SU-DHL-6 (cell line): ENCODE results near the gene PLK5.

Experiments
- H2AFZ ChIP-seq: fragments of 200-600 bp; sonication (generic); 2 replicates; pipeline ENCODE4 v1.6.1; 2014; ENCODE audit warnings: low read depth, mild to moderate bottlenecking, moderate library complexity, mixed read lengths, antibody characterized with exemption, low read length; ENCODE audit not compliant: severe bottlenecking
- H3F3A ChIP-seq: fragments of 200-600 bp; shearing (Covaris generic); 2 replicates; pipeline ENCODE4 v1.6.0; 2016; ENCODE audit warnings: antibody characterized with exemption, mild to moderate bottlenecking; ENCODE audit not compliant: insufficient read depth
- H3K27ac ChIP-seq: fragments of 200-600 bp; sonication (generic); 2 replicates; pipeline ENCODE4 v1.5.1; 2016; ENCODE audit warnings: low read depth, mild to moderate bottlenecking, low read length, moderate library complexity, mixed read lengths
- H3K27me3 ChIP-seq: fragments of 200-600 bp; sonication (generic), shearing (Covaris generic); 2 replicates; pipeline ENCODE4 v1.6.0; 2014; ENCODE audit warnings: mild to moderate bottlenecking, low read length
- H3K36me3 ChIP-seq: fragments of 200-600 bp; sonication (generic); 2 replicates; pipeline ENCODE4 v1.6.1; 2014; ENCODE audit warnings: mild to moderate bottlenecking, low read length, mixed read lengths
- H3K4me2 ChIP-seq: fragments of 300-600, 200-600 bp; shearing (Covaris generic), sonication (generic); 2 replicates; pipeline ENCODE4 v1.6.0; 2014; ENCODE audit warnings: low read length, low read depth, mild to moderate bottlenecking; ENCODE audit not compliant: poor library complexity, severe bottlenecking
- H3K4me3 ChIP-seq: fragments of 200-600 bp; sonication (generic); 2 replicates; pipeline ENCODE4 v1.5.1; 2014; ENCODE audit warnings: antibody characterized with exemption, low read length, mild to moderate bottlenecking, mixed read lengths; ENCODE audit not compliant: insufficient read depth, poor library complexity, severe bottlenecking
- H3K79me2 ChIP-seq: fragments of 200-600 bp; sonication (generic); 2 replicates; pipeline ENCODE4 v1.6.1; 2014; ENCODE audit warnings: mild to moderate bottlenecking, low read length, moderate library complexity; ENCODE audit not compliant: insufficient read depth
- H3K9ac ChIP-seq: fragments of 200-600 bp; sonication (generic); 2 replicates; pipeline ENCODE4 v1.7.0; 2014; ENCODE audit warnings: mild to moderate bottlenecking, low read length
- H3K9me2 ChIP-seq: fragments of 200-600 bp; sonication (generic); replicated peaks from 2 replicates; pipeline ENCODE4 v1.6.1; 2014; ENCODE audit warnings: low read length; ENCODE audit not compliant: insufficient read depth
- H3K9me3 ChIP-seq: fragments of 200-600 bp; sonication (generic); 2 replicates; pipeline ENCODE4 v1.6.1; 2014; ENCODE audit warnings: low read length, mixed read lengths; ENCODE audit not compliant: insufficient read depth
- H4K20me1 ChIP-seq: fragments of 200-600 bp; sonication (generic); 2 replicates; pipeline ENCODE4 v1.6.1; 2014; ENCODE audit warnings: low read depth, mild to moderate bottlenecking, antibody characterized with exemption, low read length, moderate library complexity, mixed read lengths
- CTCF ChIP-seq: fragments of 200-600 bp; sonication (generic); IDR thresholded peaks from one replicate; pipeline ENCODE4 v1.5.1; 2017; ENCODE audit warnings: antibody characterized with exemption, mild to moderate bottlenecking, low read length, moderate library complexity; ENCODE audit not compliant: insufficient read depth, poor library complexity, severe bottlenecking
- EZH2phosphoT487 ChIP-seq: fragments of 200-600 bp; sonication (generic), shearing (Covaris generic); conservative IDR thresholded peaks from 2 replicates; pipeline ENCODE4 v1.6.1; 2018; ENCODE audit warnings: mild to moderate bottlenecking, antibody characterized with exemption, low read length, moderate library complexity, mixed read lengths

PLK5 gene

GRCh38 chr19:1521636-1522035 lies 2.2 kb upstream of the PLK5 start:
- no peak overlapping the region for H3K4me3 ChIP-seq
- H3K9me2 ChIP-seq: no peaks in the 10 kb centered on the region
- no peak overlapping the region for H3K27ac ChIP-seq
- no peaks in the 10 kb centered on the region for H3K36me3 ChIP-seq
- no peaks in the 10 kb centered on the region for H3K79me2 ChIP-seq
- no peak for TF ChIP-seq EZH2phosphoT487
- no peak for TF ChIP-seq CTCF
- no peak overlapping the region for H3K4me2 ChIP-seq
- no peak overlapping the region for H3K9ac ChIP-seq
- H2AFZ ChIP-seq: no peak overlapping the region
- no peaks in the 10 kb centered on the region for H3K9me3 ChIP-seq
- no peaks in the 10 kb centered on the region for H3K27me3 ChIP-seq
- no peaks in the 10 kb centered on the region for H3F3A ChIP-seq
- no peaks in the 10 kb centered on the region for H4K20me1 ChIP-seq

DNA sequence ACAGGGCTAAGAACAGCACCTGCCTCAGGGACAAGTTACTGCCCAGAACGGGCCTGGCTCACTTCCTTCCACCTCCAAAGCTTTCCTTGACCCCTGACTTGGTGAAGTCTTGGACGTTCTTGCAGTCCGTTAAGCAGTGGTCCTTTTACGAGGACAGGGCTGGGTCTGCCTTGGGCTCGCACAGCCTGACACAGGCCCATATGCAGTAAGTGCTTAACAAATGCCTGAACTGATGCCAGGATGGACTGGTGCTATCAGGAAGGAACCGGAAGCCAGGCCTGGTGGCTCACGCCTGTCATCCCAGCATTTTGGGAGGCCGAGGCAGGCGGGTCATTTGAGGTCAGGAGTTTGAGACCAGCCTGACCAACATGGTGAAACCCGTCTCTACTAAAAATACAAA lies 1.8 kb upstream of the PLK5 start:
- no peak overlapping the region for H2AFZ ChIP-seq
- no peak overlapping the region for H3K9ac ChIP-seq
- H3K27ac ChIP-seq: no peak overlapping the region
- no peaks in the 10 kb centered on the region for H3K79me2 ChIP-seq
- H3K4me2 ChIP-seq: no peak overlapping the region
- H3F3A ChIP-seq: no peaks in the 10 kb centered on the region
- no peak overlapping the region for H3K4me3 ChIP-seq
- H3K9me2 ChIP-seq: no peaks in the 10 kb centered on the region
- no peaks in the 10 kb centered on the region for H4K20me1 ChIP-seq
- H3K9me3 ChIP-seq: no peaks in the 10 kb centered on the region
- no peaks in the 10 kb centered on the region for H3K36me3 ChIP-seq
- no peaks in the 10 kb centered on the region for H3K27me3 ChIP-seq
- no peak for TF ChIP-seq CTCF
- TF ChIP-seq EZH2phosphoT487: no peak

GRCh38 chr19:1522838-1523237 lies 1.0 kb upstream of the PLK5 start:
- Histone ChIP-seq H3K4me3 (no peak overlapping the region), H3K36me3 (no peaks in the 10 kb centered on the region), H4K20me1 (no peaks in the 10 kb centered on the region), H2AFZ (no peak overlapping the region), H3K79me2 (no peaks in the 10 kb centered on the region), H3K9me3 (no peaks in the 10 kb centered on the region), H3K27me3 (no peaks in the 10 kb centered on the region), H3K27ac (no peak overlapping the region), H3K9me2 (no peaks in the 10 kb centered on the region), H3K9ac (no peak overlapping the region), H3F3A (no peaks in the 10 kb centered on the region), H3K4me2 (no peak overlapping the region)
- no peak for TF ChIP-seq CTCF
- no peak for TF ChIP-seq EZH2phosphoT487
